H1 (cell line): Measurements from ENCODE around the gene CDK15. TPM values are rescaled to one million over a fixed set of nuclear protein-coding genes. Genes with fewer than 3 reads are reported as not detected.

Source experiments
- CTCF ChIA-PET: fragments of 300-600 bp; sonication (Branson Sonifier 250); formaldehyde crosslinking; loops from one replicate; lab custom pipeline; 2021; ENCODE audit not compliant: partially characterized antibody; lab: Charles Lee
- POLR2A ChIA-PET: fragments of 300-600 bp; sonication (Branson Sonifier 250); formaldehyde crosslinking; loops from one replicate; lab custom pipeline; 2021; ENCODE audit warnings: inconsistent platforms; ENCODE audit not compliant: partially characterized antibody; lab: Charles Lee
- DNase-seq, 2 experiments: peaks; one replicate each; pipeline versions ENCODE4 v3.0.0 to v3.0.0-alpha.2; 2010 to 2022; ENCODE audit warnings: low spot score in 2 of 2, low read depth in 1 of 2, mixed read lengths in 1 of 2
- FAIRE-seq: peaks from 2 replicates; lab custom pipeline; 2011; peaks lifted over from hg19 to GRCh38; lab: Jason Lieb, UNC
- H2AFZ ChIP-seq: 2 replicates; pipeline ENCODE4 v1.8.1; 2012; ENCODE audit warnings: low read length, inconsistent platforms
- H2AK5ac ChIP-seq: 2 replicates; pipeline ENCODE4 v1.6.1; 2013; ENCODE audit warnings: low read depth, low read length
- H2BK120ac ChIP-seq: replicated peaks from 2 replicates; pipeline ENCODE3; 2013; ENCODE audit warnings: low read depth, low read length, inconsistent platforms
- H2BK12ac ChIP-seq: 2 replicates; pipeline ENCODE4 v1.6.1; 2013; ENCODE audit warnings: low read depth, low read length
- H2BK15ac ChIP-seq: 2 replicates; pipeline ENCODE4 v1.6.1; 2013; ENCODE audit warnings: low read length
- H2BK20ac ChIP-seq: 2 replicates; pipeline ENCODE4 v1.6.1; 2013; ENCODE audit warnings: low read length
- H2BK5ac ChIP-seq: 2 replicates; pipeline ENCODE4 v1.6.1; 2013; ENCODE audit warnings: low read depth, low read length
- H3K14ac ChIP-seq: 2 replicates; pipeline ENCODE4 v1.6.1; 2013; ENCODE audit warnings: inconsistent platforms; ENCODE audit not compliant: insufficient read length
- H3K18ac ChIP-seq: 2 replicates; pipeline ENCODE4 v1.6.1; 2013; ENCODE audit warnings: low read length; ENCODE audit errors: extremely low read depth
- H3K23ac ChIP-seq: 2 replicates; pipeline ENCODE4 v1.6.1; 2013; ENCODE audit warnings: inconsistent platforms; ENCODE audit not compliant: insufficient read length
- H3K23me2 ChIP-seq: 2 replicates; pipeline ENCODE4 v1.6.1; 2013; ENCODE audit warnings: low read depth, low read length
- H3K27ac ChIP-seq: 2 replicates; pipeline ENCODE4 v1.6.1; 2011; ENCODE audit warnings: low read depth, low read length, inconsistent platforms
- H3K27me3 ChIP-seq, 4 experiments: replicated peaks in 1 of 4; 1 replicate in 1 of 4; 2 replicates in 3 of 4; pipeline versions ENCODE4 v1.6.1 to v1.8.1; 2011 to 2013; ENCODE audit warnings: low read length in 3 of 4, mild to moderate bottlenecking in 3 of 4, inconsistent platforms in 2 of 4, mixed read lengths in 2 of 4, moderate library complexity in 1 of 4; ENCODE audit not compliant: control insufficient read depth in 3 of 4, insufficient read depth in 3 of 4; ENCODE audit errors: extremely low read depth in 1 of 4
- H3K36me3 ChIP-seq, 4 experiments: 2 replicates each; pipeline versions ENCODE4 v1.6.1 to v1.8.1; 2011 to 2013; ENCODE audit warnings: mild to moderate bottlenecking in 4 of 4, low read length in 3 of 4, moderate library complexity in 2 of 4, control low read depth in 1 of 4, inconsistent platforms in 1 of 4; ENCODE audit not compliant: insufficient read depth in 4 of 4, control insufficient read depth in 2 of 4
- H3K4ac ChIP-seq: replicated peaks from 2 replicates; pipeline ENCODE3; 2013; ENCODE audit warnings: low read length, low read depth, mixed read lengths, inconsistent platforms; ENCODE audit not compliant: insufficient read length
- H3K4me1 ChIP-seq, 4 experiments: replicated peaks in 1 of 4; 1 replicate in 1 of 4; 2 replicates in 3 of 4; pipeline versions ENCODE4 v1.6.1 to v1.8.1; 2011 to 2013; ENCODE audit warnings: low read length in 3 of 4, inconsistent platforms in 2 of 4, mixed read lengths in 1 of 4; ENCODE audit not compliant: insufficient read depth in 4 of 4, control insufficient read depth in 3 of 4
- H3K4me2 ChIP-seq, 2 experiments: 2 replicates each; pipeline versions ENCODE4 v1.6.1 to v1.8.1; 2011 to 2013; ENCODE audit warnings: low read depth in 2 of 2, low read length in 2 of 2, control low read depth in 1 of 2, inconsistent platforms in 1 of 2, mild to moderate bottlenecking in 1 of 2; ENCODE audit not compliant: insufficient read depth in 1 of 2
- H3K4me3 ChIP-seq, 4 experiments: fragments of 200-600, 300-600 bp in 1 of 4; sonication (generic), shearing (Covaris generic), sonication (Bioruptor Twin) in 1 of 4; 2 replicates each; pipeline versions ENCODE4 v1.5.1 to v1.8.1; 2011 to 2016; ENCODE audit warnings: low read length in 4 of 4, low read depth in 3 of 4, control low read depth in 2 of 4, inconsistent platforms in 2 of 4, mild to moderate bottlenecking in 2 of 4, mixed read lengths in 1 of 4, moderate library complexity in 1 of 4; ENCODE audit not compliant: insufficient read depth in 2 of 4; ENCODE audit errors: extremely low read depth in 1 of 4
- H3K56ac ChIP-seq: replicated peaks from 2 replicates; pipeline ENCODE3; 2013; ENCODE audit warnings: low read depth, mild to moderate bottlenecking, mixed read lengths, low read length, inconsistent platforms; ENCODE audit not compliant: insufficient read length
- H3K79me1 ChIP-seq: 2 replicates; pipeline ENCODE4 v1.6.1; 2013; ENCODE audit warnings: low read depth, low read length, control low read depth
- H3K79me2 ChIP-seq, 2 experiments: 2 replicates each; pipeline versions ENCODE4 v1.6.1 to v1.8.1; 2012 to 2013; ENCODE audit warnings: low read length in 2 of 2, mild to moderate bottlenecking in 2 of 2, inconsistent platforms in 1 of 2; ENCODE audit not compliant: insufficient read depth in 2 of 2, control insufficient read depth in 1 of 2
- H3K9ac ChIP-seq, 4 experiments: replicated peaks in 1 of 4; 1 replicate in 1 of 4; 2 replicates in 3 of 4; pipeline versions ENCODE4 v1.6.1 to v1.8.1; 2011 to 2013; ENCODE audit warnings: low read depth in 3 of 4, low read length in 3 of 4, control low read depth in 2 of 4, mild to moderate bottlenecking in 2 of 4, moderate library complexity in 2 of 4, inconsistent platforms in 1 of 4; ENCODE audit errors: extremely low read depth in 1 of 4
- H3K9me3 ChIP-seq, 2 experiments: 2 replicates each; pipeline versions ENCODE4 v1.6.1 to v1.8.1; 2012 to 2013; ENCODE audit warnings: mild to moderate bottlenecking in 2 of 2, moderate library complexity in 2 of 2, control low read depth in 1 of 2, inconsistent platforms in 1 of 2, low read depth in 1 of 2, low read length in 1 of 2, mixed read lengths in 1 of 2; ENCODE audit not compliant: insufficient read depth in 2 of 2
- H4K20me1 ChIP-seq, 2 experiments: replicated peaks in 1 of 2; 2 replicates each; pipeline versions ENCODE3 to v1.8.1; 2011 to 2013; ENCODE audit warnings: inconsistent platforms in 2 of 2, low read length in 2 of 2, mild to moderate bottlenecking in 1 of 2; ENCODE audit not compliant: insufficient read depth in 2 of 2, control insufficient read depth in 1 of 2
- H4K5ac ChIP-seq: 2 replicates; pipeline ENCODE4 v1.6.1; 2013; ENCODE audit warnings: low read length, low read depth, mixed read lengths, inconsistent platforms; ENCODE audit not compliant: insufficient read length
- H4K8ac ChIP-seq: 2 replicates; pipeline ENCODE4 v1.8.0; 2013; ENCODE audit warnings: mild to moderate bottlenecking, moderate library complexity, low read length, inconsistent platforms; ENCODE audit not compliant: insufficient read depth; ENCODE audit errors: extremely low read depth
- H4K91ac ChIP-seq: replicated peaks from 2 replicates; pipeline ENCODE3; 2013; ENCODE audit warnings: low read length, mixed read lengths, inconsistent platforms; ENCODE audit not compliant: insufficient read length
- ATF2 ChIP-seq: IDR thresholded peaks from 2 replicates; pipeline ENCODE4 v1.6.1; 2012; ENCODE audit warnings: low read length, inconsistent platforms
- BRCA1 ChIP-seq: IDR thresholded peaks from 2 replicates; pipeline ENCODE4 v1.6.1; 2012; ENCODE audit warnings: low read depth, low read length, improper control_type of control experiment
- CTBP2 ChIP-seq: IDR thresholded peaks from 2 replicates; pipeline ENCODE4 v1.7.0; 2011; ENCODE audit warnings: borderline replicate concordance, mild to moderate bottlenecking, moderate library complexity, mixed read lengths, low read length; ENCODE audit not compliant: insufficient read depth, insufficient read length
- HDAC6 ChIP-seq: IDR thresholded peaks from one replicate; pipeline ENCODE4 v1.7.1; 2012; ENCODE audit warnings: low read depth, mild to moderate bottlenecking, inconsistent platforms, low read length, moderate library complexity
- JUN ChIP-seq: IDR thresholded peaks from 2 replicates; pipeline ENCODE4 v1.6.1; 2011; ENCODE audit warnings: low read depth, mild to moderate bottlenecking, improper control_type of control experiment, low read length
- PHF8 ChIP-seq: fragments of 200-600 bp; sonication (generic); conservative IDR thresholded peaks from 2 replicates; pipeline ENCODE4 v1.7.1; 2012; ENCODE audit warnings: low read depth, mild to moderate bottlenecking, inconsistent platforms, low read length, moderate library complexity
- SP2 ChIP-seq: IDR thresholded peaks from 2 replicates; pipeline ENCODE4 v1.6.1; 2012; ENCODE audit warnings: mild to moderate bottlenecking, low read length, inconsistent platforms
- WGBS, 2 experiments: shearing (Covaris generic) in 1 of 2; methylation state at CpG; one replicate each; pipeline versions ENCODE4 v1.1.6 to v1.1.7; 2013 to 2015; ENCODE audit warnings: low lambda C conversion rate in 2 of 2, mixed read lengths in 2 of 2, inconsistent platforms in 1 of 2, low coverage in 1 of 2, missing lambda C conversion rate in 1 of 2; ENCODE audit not compliant: insufficient replicate concordance in 2 of 2, insufficient coverage in 1 of 2, insufficient read length in 1 of 2; ENCODE audit errors: extremely low coverage in 1 of 2, missing lambda C conversion rate in 1 of 2; 5-methylcytosine and 5-hydroxymethylcytosine counted together
- polyA plus RNA-seq, 7 experiments: library from polyadenylated mRNA; depleted of rRNA in 3 of 7; stranded (reverse) in 5 of 7; unstranded in 2 of 7; fragments of >200 nt in 5 of 7; fragments of 200-250 nt in 2 of 7; gene quantifications; 1 replicate in 5 of 7; 2 replicates in 1 of 7; 4 replicates in 1 of 7; pipeline versions ENCODE4 v1.2.1 to v1.2.3, GENCODE V29; 2011 to 2013; ENCODE audit warnings: missing spikeins in 2 of 7, mixed read lengths in 2 of 7
- total RNA-seq: library from RNA; stranded (reverse); fragmentation: NEBNext Ultra II Directional; extraction: Animal tissue kit (Norgen Biotek cat#: 25700); gene quantifications from 2 replicates; pipeline ENCODE4 v1.2.1, GENCODE V29; 2021

Gene CDK15
- total and polyA plus RNA-seq, 2 of the 8 experiments (the other 6 are each of a cell fraction or from before 2014, with no cell fraction given), result 0.03 TPM; not detected in 1

GRCh38 chr2:201909961-201910361 is 103.6 kb downstream of the CDK15 start:
- Histone ChIP-seq H3K27ac (no peak overlapping the region), H4K20me1 (no peaks in the 10 kb centered on the region), H2AK5ac (no peak overlapping the region), H3K23me2 (no peaks in the 10 kb centered on the region), H2BK120ac (no peak overlapping the region), H3K9me3 (no peaks in the 10 kb centered on the region), H3K9ac (no peak overlapping the region), H4K5ac (no peak overlapping the region), H3K4ac (no peak overlapping the region), H3K4me2 (no peak overlapping the region), H3K14ac (no peak overlapping the region), H3K23ac (no peak overlapping the region), H3K18ac (no peak overlapping the region), H3K36me3 (no peaks in the 10 kb centered on the region), H3K79me1 (no peaks in the 10 kb centered on the region), H2AFZ (no peak overlapping the region), H3K79me2 (no peaks in the 10 kb centered on the region), H3K27me3 (no peaks in the 10 kb centered on the region), H2BK20ac (no peak overlapping the region), H3K4me1 (peaks cover 5 to 25% (median 17%) of the 10 kb centered on the region in 4 experiments; a peak in 5 of 7 replicates), H3K56ac (no peak overlapping the region), H2BK12ac (no peak overlapping the region), H3K4me3 (no peak overlapping the region), H2BK5ac (no peak overlapping the region; the same call in 1 of the 2 replicates), H4K91ac (no peak overlapping the region), H4K8ac (no peak overlapping the region), H2BK15ac (no peak overlapping the region)
- CTCF ChIA-PET, result interaction anchor here (0.7 to 1.6 kb wide), 3 partner anchors 14 to 74 kb away, joined by 3 to 4 read pairs (median 3); no protein-coding TSS in a partner anchor
- POLR2A ChIA-PET, result interaction anchor here (0.7 to 1.5 kb wide), 2 partner anchors 11 to 16 kb away, joined by 3 read pairs; no protein-coding TSS in a partner anchor
- no peak for DNase-seq
- no peak for FAIRE-seq
- 95% methylated on average over 4 of the region's 4 CpGs; no CpG with 5 or more reads in 1 of the 2 experiments for WGBS, 2 experiments
- no peak for TF ChIP-seq SP2
- TF ChIP-seq PHF8, result no peak
- no peak for TF ChIP-seq CTBP2
- TF ChIP-seq ATF2, result no peak
- TF ChIP-seq BRCA1, result no peak
- no peak for TF ChIP-seq HDAC6
- no peak for TF ChIP-seq JUN
